SK-N-MC (cell line): ENCODE measurements around the gene PHF5A.

ENCODE experiments used
- EZH2 ChIP-seq: fragments of 200-600 bp; sonication (generic); IDR thresholded peaks from one replicate; pipeline ENCODE4 v1.6.1; 2017; ENCODE audit warnings: antibody characterized with exemption
- FOXP2 ChIP-seq: optimal IDR thresholded peaks from 2 replicates; pipeline ENCODE3; 2011; ENCODE audit warnings: mild to moderate bottlenecking, moderate library complexity; ENCODE audit not compliant: insufficient read depth; ENCODE audit errors: extremely low read length, control extremely low read depth
- POLR2AphosphoS5 ChIP-seq: IDR thresholded peaks from 2 replicates; pipeline ENCODE4 v1.6.1; 2012; ENCODE audit warnings: mild to moderate bottlenecking, low read depth, low read length, borderline replicate concordance

GRCh38 chr22:41429232-41429950, 39.1 kb downstream of the PHF5A start:
- TF ChIP-seq EZH2 (no peak), POLR2AphosphoS5 (no peak), FOXP2 (no peak)
